GM12801 (cell line): Measurements from ENCODE around the gene OR10H5.

Source experiments
- CTCF ChIP-seq: IDR thresholded peaks from one replicate; pipeline ENCODE4 v1.5.1; 2011; ENCODE audit warnings: control low read depth; ENCODE audit not compliant: insufficient read length; ENCODE audit errors: extremely low read depth

Gene OR10H5

DNA sequence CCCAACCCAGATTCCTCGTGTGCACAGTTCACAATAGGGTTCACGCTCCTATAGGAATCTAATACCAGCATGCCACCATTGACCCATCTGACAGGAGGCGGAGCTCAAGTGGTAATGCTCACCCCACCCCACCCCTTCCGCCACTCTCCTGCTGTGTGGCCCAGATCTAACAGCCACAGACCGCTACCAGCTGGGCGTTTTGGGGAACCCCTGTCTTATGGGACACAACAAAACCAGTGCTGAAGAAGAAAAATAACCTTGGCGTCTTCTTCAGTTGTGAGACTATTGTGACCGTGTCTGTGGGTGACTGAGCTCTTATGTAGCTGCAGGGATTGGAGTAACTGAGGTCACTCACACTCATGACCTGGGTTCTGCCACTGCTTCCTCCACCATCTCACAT, 33.2 kb downstream of the OR10H5 start:
- no peak for TF ChIP-seq CTCF

- TF ChIP-seq CTCF, result no peak
Observed at GRCh38 chr19:15825753-15826152, 38.3 kb downstream of the OR10H5 start.

DNA sequence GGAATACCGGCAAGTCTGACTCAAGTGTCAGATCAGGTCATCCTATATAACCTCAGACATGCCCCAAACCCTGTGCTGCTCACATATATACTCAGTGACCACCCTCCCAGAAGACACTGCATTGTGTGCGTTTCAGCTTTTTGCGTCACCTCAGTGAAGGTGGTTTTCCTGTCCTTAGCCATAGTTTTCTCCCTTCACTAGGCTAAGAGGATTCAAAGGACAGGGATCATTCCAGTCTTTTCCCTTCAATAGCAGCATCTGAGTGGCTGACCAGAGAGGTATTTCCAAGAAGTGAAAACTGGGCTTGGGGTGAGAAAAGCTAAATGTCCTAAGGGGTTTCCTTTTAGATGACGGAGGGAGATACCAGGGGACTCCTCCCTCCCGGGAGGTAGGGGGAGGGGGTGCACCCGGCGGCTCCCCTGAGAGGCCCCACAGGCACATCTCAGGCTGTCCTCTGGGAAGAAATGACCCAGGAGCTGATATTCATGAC, 40.7 kb downstream of the OR10H5 start:
- TF ChIP-seq CTCF, result no peak

DNA sequence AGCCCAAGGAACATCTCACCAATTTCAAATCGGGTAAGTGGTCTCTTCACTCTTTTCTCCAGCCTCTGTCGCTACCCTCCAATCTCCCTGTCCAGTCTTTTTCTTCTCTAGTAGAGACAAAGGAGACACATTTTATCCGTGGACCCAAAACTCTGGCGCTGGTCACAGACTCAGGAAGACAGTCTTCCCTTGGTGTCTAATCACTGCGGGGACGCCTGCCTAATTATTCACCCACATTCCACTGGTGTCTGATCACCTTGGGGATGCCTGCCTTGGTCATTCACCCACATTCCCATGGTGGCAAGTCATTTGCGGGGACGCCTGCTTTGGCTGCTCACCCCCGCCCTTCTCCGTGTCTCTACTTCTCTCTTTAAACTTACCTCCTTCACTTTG, 41.8 kb downstream of the OR10H5 start:
- TF ChIP-seq CTCF, result no peak

DNA sequence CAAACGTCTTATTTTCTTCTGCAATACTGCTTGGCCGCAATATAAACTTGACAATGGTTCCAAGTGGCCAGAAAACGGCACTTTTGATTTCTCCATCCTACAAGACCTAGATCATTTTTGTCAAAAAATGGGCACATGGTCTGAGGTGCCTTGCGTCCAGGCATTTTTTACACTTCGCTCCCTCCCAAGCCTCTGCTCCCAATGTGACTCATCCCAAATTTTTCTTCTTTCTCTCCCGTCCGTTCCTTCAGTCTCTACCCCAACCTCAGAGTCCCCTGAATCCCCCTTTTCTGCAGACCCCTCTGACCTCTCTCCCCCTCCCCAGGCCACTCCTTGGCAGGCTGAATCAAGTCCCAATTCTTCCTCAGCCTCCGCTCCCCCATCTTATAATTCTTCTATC, 42.3 kb downstream of the OR10H5 start:
- no peak for TF ChIP-seq CTCF

DNA sequence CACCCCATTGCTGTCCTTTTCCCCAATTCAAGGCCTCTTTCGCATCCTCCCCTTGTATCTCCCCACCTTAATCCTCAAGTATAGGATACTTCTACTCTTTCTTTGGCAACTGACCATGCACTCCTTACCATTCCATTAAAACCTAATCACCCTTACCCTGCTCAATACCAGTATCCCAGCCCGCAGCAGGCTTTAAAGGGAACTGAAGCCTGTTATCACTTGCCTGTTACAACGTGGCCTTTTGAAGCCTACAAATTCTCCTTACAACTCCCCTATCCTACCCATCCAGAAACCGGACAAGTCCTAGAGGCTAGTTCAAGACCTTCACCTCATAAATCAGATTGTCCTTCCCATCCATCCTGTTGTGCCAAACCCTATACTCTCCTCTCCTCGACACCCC, 44.2 kb downstream of the OR10H5 start:
- TF ChIP-seq CTCF, result no peak

GRCh38 chr19:15836330-15837220, 49.1 kb downstream of the OR10H5 start:
- TF ChIP-seq CTCF, result no peak
